Right hindlimb (tissue), 1 donor: ENCODE measurements around the gene NDST4.

Experiments
- DNase-seq: peaks from one replicate; pipeline ENCODE4 v3.0.0-alpha.2; 2018

The NDST4 gene

DNA sequence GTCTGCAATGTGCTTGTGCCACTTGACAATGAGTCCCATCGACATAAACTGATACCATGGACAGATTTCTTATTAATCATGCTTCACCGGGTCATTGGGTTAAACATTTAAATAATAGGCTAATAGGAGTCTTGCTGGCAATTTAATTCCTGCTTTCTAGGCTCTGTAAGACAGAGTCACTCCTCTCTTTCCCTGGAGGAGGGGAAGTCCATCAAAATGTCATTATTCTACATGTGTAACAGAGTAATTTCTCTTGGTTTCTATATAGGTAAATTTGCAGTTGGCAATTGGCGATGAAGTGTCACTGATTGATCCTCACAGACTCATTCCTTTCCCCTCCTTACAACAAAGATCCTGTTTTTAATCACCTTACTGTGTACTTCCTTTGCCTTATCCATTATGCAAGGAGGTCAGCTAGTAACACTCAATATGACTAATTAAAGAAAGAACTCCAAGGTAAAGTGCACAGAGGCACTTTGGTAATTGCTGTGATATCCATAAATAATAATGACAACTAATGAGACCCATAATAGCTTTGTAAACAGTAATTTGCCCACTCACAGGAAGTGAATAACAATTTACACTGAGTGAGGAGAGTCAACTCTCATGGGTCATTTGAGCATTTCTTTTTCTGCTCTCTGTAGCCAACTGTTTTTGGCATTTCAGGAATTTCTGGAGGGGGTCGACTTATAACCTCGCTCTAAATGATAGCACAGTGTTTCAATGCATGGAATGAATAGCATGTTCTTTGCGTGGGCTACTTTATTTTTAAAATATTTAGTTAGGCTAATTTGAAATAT lies 330.8 kb downstream of the NDST4 start:
- DNase-seq = no peak

GRCh38 chr4:114780205-114780604 lies 333.2 kb downstream of the NDST4 start:
- DNase-seq = peak; percentile 18
